Cerebellar cortex (tissue), 1 donor: ENCODE results near the gene ZNF511.
A peak's percentile ranks its signal among the peaks of the same experiment; 100 is the strongest.

Experiments used
- DNase-seq: peaks from one replicate; pipeline ENCODE4 v3.0.0-alpha.2; 2015; ENCODE audit warnings: low spot score

Gene ZNF511

DNA sequence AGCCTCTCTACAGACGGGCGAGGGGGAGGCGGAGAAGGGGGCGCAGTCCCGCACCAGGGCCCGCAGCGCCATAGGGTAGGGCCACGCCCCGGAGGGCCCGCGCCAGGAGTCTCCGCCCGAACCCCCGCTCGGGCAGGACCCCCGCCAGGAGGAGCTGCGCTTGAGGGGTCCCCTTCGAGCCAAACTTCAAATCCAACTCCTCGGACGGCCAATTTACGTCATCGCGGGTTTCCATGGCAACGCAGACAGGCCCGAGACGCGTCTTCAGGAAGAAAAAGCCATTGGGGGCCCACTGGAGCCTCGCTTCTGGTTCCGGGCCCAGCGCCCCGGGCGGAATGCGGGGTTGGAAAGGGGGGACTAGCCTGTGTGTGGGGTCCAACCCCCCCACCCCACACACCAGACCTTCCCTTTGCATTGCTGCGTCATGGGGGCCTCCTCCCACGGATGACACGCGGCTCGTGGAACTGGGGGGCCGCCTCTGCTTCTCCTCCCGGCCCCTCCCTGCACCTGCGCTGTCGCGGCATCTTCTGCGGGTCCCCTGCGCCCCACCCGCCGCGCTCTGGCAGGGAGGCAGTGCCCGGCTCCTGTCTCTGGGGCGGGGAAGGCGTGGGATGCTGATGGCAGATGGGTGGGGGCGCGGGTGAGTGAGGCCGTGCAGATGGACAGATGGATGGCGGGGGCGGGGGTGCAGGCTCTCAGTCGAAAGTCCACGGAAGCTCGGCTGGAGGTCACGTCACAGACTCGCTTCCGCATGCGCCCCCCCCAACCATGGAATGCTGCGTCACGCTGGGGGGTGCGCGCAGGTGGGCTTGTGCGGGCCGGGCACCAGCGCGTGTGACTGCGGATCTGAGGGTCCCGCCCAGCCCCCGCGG is 26.8 kb downstream of the ZNF511 start:
- DNase-seq: peak; percentile 70

DNA sequence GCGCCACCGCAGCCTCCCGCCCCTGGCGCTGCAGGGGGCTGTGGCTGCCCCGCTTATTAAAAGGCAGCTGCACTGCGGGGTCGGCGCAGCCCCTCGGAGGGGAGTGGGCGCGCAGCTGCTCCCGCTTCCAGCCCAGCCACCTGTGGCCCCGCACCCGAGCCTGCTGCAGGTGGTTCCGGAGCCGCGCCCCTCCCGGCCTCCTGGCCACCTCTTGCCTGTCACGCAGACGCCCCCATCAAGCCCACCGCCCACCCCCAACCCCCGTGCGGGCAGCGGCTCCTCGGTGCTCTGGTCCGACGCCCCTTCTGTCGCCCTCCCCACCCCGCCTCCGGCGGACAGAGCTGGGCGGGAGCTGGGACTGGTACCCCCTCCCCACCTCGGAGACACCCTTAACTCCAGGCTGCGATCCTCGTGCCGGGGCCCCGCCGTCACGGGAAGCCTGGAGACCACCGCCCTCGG is 27.4 kb downstream of the ZNF511 start:
- no peak for DNase-seq

DNA sequence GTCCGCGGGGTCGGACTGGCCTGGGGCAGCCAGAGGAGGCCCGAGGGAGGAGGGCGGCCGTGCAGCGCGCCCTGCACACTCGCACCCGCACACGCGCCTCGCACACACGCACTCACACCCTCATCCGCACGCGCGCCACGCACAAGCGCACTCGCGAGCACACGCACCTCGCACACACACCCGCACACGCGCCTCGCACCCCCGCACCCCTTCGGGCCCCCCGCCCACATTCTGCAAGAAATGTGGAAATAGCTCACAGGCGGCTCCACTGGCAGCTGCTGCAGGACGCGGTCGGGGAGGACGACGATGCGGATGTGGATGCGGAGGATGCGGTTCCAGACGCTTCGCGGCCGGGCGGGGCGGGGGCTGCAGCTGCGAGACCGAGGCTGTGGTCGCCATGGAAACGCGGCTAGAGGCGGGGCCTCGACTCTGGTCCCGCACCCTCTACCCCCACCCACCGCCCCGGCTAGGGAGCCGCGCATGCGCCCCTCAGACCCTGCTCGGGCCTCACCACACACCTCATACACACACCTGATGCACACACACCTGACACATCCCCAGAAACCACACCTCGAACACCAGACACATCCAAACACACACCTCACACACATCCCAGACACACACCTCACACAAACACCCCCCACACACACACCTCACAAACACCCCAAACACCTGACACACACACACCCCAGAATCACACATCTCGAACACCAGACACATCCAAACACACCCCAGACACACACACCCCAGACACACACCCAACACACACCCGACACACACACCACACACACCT is 28.1 kb downstream of the ZNF511 start, which contains the start of gene CALY:
Gene CALY (minus strand): TSS at position 320 of the 793 bp plus-strand sequence. CDS start 7,907 bp downstream, outside the sequence.
- DNase-seq: peak; percentile 73

DNA sequence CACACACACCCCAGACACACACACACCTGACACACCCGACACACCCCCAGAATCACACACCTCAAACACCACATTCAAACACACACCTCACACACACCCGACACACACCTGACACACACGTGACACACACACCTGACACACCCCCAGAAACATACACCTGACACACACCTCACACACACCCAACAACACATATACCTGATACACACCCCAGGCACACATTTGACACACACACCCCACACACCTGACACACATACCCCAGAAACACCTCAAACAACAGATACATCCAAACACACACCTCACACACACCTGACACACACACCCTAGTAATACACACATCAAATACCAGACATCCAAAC is 28.6 kb downstream of the ZNF511 start:
- DNase-seq: no peak

DNA sequence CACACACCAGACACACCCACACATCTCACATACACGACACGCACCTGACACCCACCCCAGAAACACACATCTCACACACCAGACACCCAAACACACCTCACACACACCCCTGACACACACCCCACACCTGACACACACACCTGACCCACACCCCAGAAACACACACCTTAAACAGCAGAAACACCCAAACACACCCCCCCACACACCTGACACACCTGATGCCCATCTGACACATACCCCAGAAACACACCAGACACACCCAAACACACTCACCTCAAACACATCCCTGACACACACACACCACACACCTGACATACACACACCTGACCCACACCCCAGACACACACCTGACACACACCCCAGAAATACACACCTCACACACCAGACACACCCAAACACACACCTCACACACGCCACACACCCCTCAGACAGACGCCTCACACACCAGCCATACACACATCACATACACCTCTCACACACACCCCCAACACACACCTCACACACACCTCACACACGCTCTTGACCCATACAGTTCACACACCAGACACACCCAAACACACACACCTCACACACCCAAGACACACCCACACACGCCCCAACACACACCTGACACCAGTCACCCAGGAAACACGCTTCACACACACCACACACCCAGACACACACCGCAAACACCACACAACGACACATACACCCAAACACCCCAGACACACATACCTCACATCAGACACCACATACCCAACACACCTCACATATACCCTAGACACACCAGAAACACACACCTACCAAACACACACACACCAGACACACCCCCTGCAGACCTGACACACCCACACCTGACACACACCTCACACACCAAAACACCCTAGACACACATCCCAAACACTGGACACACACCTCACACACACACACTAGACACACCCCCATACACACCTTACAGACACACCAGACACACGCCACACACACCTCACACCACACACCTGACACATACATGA is 29.7 kb downstream of the ZNF511 start:
- DNase-seq: no peak

DNA sequence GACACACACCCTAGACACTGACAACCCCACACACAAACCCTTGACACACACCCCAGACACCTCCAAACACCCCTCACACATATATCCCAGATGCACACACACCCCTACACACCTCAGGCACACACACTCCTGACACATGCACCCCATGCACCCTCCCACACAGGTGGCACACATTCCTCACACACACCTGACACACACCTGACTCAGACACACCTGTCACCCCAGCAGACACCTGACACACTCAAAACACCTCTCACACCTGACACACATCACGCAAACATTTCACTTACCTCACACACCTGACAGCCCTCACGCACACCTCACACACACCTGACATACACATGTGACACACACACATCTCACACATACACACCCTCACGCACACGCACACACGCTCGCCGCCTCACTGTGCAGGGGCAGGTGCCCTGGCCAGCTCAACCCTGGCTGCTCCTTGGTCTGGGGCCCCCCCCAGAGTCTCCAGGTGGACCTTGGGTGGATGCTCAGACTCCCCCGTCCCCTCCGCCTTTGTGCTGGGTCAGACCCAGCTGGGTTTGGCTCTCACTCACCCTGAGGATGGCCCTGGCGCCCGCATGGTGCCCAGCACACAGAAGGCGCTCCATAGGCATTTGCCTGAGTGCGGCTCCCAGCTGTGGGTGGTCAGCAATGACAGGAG is 31.1 kb downstream of the ZNF511 start:
- DNase-seq: no peak

DNA sequence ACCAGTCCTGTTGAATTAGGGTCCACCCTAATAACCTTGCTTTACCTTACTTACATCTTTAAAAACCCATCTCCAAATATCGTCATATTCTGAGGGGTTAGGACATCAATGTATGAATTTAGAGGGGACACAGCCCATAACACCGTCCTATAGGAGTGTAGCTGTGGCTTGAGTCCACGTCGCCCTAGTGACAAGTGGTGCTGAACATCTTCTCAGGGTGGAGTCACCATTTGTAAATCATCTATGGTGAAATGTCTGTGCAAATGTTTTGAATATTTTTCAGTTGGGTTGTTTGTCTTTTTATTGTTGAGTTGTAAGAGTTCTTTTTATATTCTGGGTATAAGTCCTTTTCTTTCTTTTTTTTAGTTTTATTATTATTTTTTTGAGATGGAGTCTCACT is 33.3 kb downstream of the ZNF511 start:
- DNase-seq: no peak

DNA sequence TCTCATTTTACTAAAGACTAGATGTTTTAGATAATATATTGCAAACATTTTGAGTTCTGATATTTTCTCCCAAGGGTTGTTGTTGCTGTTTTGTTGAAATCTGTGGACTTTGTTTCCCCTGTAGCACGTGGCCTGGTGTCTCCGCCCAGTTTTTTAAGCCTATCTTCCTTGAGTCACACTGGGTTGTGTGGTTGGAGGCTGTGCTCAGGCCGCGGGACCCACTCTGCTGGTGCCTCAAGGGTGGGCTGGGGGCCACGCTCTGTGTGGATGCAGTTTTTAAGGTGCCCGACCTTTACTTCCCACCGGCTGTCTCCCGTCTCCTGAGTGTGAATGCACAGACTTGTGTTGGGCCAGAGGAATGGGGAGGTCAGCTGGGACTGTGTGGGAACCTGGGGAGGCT is 34.2 kb downstream of the ZNF511 start:
- no peak for DNase-seq

DNA sequence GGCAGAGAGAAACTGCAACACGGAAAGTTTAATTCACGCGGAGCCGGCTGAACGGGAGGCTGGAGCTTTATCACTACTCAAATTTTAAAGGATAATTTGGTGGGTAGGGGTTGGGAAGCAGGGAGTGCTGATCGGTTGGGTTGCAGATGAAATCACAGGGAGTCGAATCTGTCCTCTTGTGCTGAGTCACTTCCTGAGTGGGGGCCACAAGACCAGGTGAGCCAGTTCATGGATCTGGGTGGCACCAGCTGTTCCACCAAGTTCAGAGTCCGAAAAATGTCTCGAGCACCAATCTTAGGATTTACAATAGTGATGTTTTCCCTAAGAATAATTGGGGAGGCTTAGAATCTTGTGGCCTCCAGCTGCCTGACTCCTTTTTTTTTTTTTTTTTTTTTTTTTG is 34.8 kb downstream of the ZNF511 start:
- DNase-seq: no peak

DNA sequence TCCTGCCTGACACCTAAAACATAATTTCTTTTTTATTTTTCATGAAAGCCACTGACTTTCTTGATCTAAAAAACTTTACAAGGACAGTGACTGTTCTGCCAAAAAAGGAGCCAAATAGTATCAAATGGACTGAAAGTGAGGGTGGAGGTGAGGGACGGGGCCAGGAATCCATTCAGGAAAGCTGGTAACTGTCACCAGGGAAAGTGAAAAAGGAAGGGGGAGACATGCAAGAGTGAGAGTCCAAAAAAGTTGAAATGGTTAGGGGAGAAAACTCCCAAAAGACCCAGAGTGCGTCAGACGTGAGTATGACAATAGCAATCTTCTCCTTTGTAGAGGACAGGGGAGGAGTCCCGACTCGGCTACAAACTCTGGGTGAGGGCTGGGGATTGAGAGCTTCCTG is 35.5 kb downstream of the ZNF511 start:
- no peak for DNase-seq

DNA sequence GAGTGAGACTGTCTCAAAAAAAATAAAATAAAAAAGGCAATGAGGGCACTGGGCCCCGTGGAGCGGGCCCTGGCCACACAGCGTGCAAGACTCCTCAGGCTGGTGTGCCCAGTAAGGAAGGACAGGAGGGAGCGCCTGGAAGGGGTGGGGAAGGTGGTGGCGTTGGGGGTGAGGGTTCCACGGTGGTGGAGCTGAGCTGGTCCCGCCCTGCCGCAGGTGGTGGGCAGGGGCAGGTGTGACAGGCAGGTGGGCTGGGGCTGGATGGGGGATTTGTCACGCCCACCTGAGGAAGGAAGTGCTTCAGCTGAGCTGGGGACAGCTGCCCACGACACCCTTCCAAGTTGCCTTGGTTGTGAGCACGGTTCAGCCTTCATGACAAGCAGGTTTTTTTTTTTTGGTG is 37.7 kb downstream of the ZNF511 start:
- DNase-seq: no peak

DNA sequence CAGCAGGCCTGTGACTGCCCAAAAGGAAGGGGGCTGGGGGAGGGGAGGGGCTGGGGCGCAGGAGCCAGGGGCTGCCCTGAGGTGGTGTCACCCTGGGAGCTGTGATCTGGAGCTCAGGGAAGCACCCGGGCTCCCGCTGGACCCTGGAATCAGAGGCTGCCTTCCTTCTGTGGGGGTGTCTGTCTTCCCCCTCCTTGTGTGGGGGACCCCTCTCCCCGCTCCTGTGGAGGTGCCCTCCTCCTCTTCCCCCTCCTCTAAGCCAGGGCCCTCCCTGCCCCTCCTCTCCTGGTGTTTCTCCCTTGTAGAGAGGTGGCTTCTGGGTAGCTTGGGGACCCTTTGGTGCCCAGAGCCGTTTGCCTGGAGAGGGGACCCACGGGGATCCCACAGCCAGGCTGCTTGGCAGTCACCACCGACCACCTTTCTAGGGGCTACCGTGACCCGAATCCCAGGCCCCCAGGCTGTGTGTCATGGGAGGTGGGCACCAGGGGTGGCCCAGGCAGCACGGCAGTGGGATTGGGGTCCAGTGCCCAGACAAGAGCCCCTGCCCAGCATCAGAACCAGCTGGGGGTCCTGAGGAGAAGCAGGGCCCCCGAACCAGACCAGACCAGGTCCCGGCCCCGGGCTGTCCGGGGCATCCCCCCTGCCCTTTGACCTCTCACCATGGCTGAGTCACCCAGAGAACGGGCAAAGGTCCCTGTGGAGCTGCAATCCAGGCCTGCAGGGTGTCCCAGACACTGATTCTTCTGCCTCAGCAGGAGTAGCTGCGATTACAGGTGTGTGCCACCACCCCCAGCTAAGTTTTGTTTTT is 39.2 kb downstream of the ZNF511 start:
- no peak for DNase-seq

DNA sequence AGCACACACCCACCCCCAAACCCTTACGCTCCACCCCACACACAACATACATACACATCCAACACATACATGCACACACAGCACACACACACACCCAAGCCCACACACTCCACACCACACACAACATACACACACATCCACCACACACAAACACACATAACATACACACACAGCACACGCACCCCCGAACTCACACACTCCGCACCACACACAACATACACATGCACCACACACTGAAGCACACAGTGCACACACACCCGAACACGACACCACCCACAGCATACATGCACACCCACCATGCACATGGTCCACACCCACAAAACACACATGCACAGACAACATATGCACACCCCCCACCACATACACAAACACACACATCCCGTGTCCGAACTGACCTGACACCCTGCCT is 40.5 kb downstream of the ZNF511 start:
- no peak for DNase-seq

DNA sequence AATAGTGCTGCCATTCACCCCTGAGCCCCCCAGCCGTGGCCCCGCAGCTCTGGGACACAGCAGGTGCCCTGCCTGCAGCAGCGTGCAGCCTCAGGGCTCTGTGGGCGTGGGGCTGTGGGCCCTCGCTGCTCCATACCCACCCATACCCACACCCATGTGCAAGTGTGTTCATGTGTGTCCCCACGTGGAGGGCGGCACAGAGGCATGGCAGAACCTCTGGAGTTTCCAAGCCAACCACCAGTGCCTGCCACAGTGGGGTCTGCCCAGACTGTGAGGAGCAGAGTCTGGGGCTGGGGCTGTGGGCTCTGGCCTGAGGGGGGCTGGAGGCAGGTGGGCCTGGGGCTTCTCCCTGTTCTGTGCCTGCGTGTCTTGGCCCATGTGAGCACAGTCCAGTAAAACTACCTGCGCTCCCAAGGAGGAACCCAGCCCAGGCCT is 40.9 kb downstream of the ZNF511 start:
- DNase-seq: no peak

DNA sequence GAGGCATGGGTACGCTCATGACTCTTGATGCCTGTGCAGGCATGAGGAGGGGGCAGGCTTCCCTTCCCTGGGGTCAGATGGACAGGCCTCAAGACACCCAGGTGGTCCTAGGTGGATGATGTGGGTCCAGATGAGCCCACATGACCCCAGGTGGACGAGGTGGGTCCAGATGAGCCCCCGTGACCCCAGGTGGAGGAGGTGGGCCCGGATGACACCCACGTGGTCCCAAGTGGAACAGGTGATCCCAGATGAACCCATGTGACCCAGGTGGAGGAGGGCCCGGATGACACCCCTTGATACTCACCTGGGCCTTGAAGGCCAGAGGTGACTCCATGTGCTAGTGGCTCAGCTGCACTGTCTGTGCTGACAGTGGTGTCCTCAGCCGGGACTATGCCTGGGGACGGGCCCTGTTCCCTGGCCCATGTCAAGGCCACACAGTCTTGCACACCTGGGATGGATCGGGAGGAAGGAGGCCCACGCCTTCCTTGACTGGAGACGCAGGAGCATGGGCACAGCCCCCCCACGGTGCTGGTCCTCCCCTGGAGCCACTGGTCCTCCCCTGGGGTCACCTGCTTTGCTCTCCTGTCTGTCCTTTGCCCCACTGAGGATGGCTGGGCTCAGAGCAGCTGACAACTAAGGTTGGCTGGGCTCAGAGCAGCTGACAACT is 41.7 kb downstream of the ZNF511 start:
- no peak for DNase-seq

DNA sequence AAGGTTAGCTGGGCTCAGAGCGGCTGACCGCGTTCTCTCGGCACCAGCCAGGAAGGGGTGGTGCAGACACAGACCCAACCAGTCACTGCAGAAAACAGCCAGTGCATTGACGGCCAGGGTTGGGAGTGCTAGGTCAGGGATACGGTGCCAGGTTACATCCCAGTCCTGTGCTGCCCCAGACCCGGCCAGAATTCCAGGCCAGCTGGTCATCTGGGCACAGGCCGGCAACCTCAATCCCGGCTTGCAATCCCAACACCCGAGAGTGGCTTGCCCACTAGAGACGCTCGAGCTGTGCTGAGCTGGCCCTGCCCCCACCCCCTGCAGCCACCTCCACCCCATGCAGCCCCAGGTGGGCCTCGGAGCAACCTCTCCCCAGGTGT is 42.2 kb downstream of the ZNF511 start:
- no peak for DNase-seq

DNA sequence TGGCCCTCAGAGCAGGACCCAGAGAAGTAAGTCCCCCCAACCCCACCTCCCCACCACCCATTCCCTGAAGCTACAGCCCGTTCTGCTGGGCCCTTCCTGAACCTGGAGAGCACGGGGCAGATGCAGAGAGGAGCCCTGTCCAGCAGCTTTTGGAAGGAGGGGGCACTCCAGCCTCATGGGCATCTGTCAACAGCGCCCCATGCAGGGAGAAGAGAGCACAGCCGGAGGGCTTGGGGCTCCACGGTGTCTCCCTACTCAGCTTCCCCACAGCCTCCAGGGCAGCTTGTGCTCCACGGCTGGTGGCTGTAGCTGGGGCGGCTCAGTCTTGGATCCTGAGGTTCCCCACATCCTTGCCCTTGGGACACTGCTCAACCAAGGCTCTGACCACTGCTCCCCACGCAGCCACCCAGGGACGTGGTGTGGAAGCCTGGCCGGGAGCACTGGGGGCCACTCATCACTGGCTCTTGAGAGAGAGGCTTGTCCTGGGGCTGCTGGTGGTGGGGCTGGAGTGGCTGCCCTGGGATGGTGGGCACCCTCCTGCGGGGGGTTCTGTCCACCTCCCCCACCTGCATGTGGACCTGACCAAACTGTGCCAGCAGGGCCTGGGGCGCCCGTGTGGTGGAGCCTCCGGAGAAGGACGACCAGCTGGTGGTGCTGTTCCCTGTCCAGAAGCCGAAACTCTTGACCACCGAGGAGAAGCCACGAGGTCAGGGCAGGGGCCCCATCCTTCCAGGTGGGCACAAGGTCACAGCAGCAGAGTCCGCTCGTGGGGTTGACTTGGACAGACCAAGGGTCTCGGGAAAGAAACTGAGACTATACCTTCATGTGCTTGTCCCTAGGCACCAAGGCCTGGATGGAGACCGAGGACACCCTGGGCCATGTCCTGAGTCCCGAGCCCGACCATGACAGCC is 42.9 kb downstream of the ZNF511 start:
- DNase-seq: no peak

DNA sequence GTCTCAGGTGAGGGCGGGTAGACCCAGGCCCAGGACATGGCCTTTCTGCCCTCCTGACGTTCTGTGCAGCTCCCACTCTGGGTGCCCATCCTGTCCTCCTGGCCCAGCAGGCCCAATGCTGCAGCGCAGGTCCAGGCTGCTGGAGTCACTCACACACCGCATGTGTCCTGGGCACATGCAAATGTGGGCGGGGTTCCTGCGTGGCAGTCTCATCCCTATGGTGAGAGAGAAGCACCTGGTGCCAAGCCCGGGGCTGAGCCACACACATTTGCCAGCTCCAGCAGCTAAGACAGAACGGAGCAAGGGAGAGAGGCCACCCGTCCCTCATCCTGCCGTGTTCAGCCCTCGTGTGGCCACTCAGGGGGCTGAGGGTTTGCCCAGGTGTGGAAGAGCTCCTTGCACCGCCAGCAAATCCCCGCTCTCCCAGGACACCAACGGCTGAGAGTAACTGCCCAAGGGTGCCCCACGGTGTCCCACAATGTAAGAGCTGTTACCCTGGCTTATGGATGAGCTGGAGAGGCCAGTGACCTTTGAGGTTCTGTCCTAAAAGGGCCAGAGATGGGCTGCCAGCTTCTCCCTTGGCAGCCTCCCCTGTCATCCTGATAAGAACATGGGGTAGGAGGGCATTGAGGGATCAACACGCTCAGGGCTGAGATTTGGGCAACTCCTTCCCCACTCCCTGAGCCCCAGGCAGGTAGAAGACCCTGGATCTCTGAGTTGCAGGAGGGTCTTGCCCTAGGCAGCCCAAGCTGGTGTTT is 44.7 kb downstream of the ZNF511 start:
- DNase-seq: no peak
